22Rv1 (cell line): ENCODE data around the gene SMYD3.

Source experiments
- ZFX ChIP-seq: fragments of 450-650 bp; IDR thresholded peaks from 2 replicates; pipeline ENCODE4 v1.6.1; 2017; ENCODE audit warnings: antibody characterized with exemption, borderline replicate concordance
- TF ChIP-seq, protein P1 (sequence below): fragments of 450-650 bp; IDR thresholded peaks from 2 replicates; pipeline ENCODE4 v1.5.1; 2017; ENCODE audit warnings: mild to moderate bottlenecking

DNA sequence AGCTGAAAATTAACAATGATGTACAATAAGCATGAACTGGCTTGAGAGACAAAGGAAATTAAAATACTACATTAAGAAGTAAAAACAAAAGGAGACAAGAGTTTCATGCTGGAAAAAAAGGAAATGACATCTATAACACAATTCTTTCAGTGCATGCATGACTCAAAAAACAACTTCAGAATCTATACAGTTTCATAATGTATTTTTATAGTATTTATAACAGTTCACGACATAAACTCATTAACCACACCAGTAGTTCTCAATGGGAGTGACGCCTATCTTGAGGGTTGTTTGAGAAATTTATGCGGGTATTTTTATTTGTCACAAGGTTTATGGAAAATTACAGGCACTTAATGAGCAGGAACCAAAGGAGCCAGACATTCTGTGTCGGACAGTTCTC, 168.5 kb downstream of the SMYD3 start:
- no peak for TF ChIP-seq ZFX
- TF ChIP-seq, protein P1, sequence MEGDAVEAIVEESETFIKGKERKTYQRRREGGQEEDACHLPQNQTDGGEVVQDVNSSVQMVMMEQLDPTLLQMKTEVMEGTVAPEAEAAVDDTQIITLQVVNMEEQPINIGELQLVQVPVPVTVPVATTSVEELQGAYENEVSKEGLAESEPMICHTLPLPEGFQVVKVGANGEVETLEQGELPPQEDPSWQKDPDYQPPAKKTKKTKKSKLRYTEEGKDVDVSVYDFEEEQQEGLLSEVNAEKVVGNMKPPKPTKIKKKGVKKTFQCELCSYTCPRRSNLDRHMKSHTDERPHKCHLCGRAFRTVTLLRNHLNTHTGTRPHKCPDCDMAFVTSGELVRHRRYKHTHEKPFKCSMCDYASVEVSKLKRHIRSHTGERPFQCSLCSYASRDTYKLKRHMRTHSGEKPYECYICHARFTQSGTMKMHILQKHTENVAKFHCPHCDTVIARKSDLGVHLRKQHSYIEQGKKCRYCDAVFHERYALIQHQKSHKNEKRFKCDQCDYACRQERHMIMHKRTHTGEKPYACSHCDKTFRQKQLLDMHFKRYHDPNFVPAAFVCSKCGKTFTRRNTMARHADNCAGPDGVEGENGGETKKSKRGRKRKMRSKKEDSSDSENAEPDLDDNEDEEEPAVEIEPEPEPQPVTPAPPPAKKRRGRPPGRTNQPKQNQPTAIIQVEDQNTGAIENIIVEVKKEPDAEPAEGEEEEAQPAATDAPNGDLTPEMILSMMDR, result no peak
